Activated CD4-positive, CD25-positive, alpha-beta regulatory T cell treated with anti-CD3 and anti-CD28 coated beads, Interleukin-2, amount 50 U/mL, for 16 hours (primary cell): Measurements from ENCODE around the gene CHST2.

Experiments used
- DNase-seq: peaks from one replicate; pipeline ENCODE4 v3.0.0-alpha.2; 2020; ENCODE audit warnings: low read depth, low spot score

CHST2 gene

DNA sequence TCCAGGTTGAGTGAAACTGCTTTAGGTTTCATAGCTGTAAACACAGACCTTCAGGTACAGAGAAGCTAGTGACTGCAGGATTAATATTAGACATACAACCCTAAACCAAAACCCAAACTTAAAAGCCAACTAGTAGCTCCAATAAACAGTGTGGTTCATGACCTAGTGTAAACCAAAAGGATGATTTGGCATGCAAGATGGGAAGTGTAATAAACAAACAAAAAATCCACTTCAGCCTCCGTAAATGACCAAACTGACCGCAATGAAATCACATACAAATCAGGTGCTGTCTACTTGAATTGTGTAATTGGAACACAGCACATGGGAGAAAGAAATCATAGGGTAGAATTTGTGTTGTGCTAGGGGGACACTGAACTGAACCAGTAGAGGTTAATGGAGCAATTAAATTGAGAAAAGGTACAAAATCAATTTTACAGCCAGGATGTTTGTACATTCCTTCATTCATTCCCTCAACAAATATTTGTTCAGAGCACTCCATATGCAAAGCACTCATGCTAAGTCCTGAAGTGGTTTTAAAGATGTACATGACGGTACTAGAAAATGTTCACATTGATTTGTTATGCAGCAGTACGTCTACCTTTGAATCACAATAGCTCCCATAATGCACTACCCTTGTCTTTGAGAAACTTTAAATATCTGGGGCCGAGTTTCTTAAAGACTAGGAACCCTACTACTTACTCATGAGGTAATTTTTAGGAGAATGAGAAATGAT is 21.4 kb upstream of the CHST2 start:
- DNase-seq, result no peak

DNA sequence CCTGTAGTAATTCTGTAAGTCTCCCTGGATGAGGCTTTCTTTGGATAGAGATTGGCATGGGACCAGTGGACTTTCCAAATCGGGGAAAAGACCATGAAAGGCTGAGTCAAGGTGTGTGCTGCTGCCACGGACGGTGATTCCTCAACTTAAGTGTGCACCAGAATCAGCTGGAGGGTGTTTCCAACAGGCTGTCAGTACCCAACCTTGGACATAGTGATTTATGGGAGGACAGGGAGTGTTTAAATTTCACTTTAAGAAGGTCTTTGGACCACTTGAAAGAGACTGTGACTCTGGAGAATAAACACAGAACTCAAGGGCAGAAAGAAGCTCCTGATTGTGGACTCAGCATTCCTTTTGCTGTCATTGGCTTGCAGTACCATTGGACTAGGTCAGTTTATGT is 20.4 kb upstream of the CHST2 start:
- DNase-seq, result no peak

DNA sequence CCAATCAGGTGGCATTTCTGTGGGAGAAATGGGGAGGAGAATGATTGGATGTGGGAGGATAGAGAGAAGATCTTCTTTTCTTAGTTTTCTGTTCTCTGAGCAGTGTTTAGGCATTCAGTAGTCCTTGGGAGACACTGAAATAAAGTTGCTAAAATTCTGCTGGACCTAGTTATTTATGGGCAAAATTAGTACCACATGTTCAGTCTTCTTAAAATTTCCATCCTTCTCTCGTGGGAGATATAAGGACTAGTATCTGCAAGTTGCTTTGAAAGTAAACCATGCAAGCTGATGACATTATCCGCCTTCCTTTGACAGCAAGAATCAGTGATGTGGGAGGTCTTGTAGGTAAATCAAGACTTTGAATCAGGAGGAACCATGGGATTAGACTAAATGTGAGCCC is 19.9 kb upstream of the CHST2 start:
- DNase-seq, result no peak

DNA sequence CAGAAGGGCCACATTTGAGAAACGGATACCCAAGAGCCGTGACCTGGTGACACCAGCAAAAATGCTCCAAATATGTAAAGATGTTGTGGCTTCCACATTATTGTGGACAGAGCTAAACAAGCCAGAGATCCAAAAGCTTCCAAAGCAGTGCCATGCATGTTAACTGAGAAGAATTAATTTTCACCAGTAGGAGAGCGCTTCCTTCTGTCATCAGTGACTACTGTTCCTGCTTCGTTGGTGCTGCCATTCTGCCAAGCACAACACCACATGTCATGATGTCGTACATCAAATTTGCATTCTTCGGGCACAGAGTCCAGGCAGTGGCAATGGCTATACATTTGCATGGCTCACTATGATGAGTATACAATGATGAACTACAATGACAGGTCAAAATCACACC is 19.1 kb upstream of the CHST2 start:
- DNase-seq, result no peak

DNA sequence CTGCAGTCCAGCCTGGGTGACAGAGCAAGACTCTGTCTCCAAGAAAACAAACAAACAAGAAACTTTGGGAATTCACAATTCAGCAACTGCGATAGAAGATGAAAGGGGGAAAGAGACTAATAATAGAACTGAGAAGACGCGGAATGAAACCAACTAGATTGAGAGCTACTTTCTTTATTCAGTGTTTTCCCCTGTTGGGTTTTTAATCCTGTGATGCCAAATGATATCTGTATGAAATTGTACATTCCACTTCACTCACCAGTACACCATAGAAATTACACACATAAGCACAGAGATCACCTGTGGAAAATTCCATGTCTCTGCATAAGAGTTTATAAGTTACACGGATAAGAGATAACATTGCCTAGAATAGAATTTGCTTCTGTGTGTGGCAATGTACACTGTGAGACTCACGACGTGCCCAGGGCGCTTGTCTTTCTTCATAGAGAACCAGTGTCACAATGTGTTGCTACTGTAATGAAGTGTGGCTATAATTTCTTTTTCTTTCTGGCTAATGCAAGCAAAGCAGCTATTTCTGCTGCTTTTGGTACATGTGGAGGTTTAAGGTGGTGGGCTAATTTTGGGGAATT is 17.7 kb upstream of the CHST2 start:
- no peak for DNase-seq

DNA sequence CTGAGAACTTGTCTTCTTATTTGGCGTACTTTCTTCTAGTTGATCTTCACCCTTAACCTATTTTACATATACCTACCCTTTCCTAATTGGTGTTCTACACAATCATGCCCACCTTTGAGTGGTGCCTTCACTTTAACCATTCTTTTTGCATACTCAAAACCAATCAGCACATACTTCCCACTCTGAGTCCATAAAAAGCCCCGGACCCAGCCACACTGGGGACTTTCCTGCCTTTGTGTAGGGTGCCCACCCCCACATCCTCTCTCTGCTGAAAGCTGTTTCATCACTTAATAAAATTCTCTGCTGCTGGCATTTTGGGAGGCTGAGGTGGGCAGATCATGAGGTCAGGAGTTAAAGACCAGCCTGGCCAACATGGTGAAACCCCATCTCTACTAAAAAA is 15.9 kb upstream of the CHST2 start:
- DNase-seq, result no peak

DNA sequence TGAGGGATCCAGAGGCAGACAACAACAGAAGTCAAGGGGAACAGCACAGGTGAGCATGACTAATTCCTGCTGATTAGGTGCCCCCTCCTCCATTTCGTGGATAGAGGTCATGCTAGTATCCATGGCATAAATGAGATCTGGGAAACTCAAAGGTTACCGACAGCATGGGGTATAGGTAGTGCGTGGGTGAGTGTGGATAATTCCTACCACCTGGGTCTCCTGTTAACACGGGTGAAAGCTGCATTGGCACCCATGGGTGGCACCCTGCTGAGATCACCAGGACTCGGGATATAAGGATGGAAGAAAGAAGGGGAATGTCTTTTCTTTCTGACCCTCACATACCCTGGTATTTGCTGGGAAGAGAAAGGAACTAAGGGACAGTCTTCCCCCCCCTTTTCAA is 14.4 kb upstream of the CHST2 start:
- no peak for DNase-seq

DNA sequence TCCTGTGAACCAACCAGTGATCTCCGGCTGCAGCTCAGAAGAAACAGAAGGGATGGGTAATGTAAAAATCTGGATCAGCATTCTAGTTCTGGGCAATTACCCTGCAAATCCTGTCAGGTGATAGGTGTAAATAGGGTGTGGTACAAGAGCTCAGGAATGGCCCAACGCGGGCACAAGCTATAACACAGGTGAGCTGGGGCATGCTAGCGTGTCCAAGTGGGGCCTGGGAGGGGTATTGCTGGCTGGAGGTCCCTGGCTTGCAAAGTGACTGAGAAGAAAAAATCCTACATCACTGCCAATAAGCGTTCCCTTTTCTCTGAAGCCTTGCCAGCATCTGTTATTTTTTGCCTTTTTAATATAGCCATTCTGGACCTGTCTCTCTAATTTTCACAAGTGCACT is 9.7 kb upstream of the CHST2 start:
- no peak for DNase-seq

DNA sequence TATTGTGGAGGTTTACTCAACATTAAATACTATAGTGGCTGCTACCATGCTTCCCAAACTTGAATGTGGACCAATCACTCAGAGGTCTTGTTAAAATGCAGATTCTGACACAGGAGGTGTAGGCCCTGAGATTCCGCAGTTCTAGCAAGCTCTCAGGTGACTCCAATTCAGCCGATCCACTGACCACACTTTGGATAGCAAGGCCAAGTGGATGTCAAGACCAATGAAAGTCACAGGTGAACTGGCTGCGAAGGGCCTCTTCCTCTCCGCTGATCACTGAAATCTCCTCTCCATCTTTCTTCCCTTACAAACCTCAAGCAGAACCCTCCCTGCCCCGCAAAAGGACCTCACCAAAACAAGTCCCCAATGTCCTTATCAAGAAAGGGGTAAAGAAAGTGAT is 9.2 kb upstream of the CHST2 start:
- DNase-seq, result no peak

DNA sequence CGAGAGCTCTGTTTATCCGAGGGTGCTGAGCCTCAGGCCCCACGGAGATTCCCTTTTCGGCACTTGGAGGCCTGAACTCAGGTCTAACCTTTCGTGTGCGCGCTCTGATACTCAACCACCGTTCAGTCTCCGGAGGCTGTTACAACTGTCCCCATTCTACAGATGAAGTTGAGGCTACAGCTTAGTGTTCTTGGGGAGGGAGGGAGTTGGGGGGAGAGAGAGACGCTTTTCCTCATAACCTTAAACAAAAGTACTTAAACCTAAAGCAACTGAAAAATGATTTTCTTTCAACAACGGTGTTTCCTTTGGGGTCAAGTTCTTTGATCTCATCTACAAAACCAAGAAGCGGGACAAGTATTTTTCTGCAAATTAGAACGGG is 952 bp upstream of the CHST2 start:
- no peak for DNase-seq

DNA sequence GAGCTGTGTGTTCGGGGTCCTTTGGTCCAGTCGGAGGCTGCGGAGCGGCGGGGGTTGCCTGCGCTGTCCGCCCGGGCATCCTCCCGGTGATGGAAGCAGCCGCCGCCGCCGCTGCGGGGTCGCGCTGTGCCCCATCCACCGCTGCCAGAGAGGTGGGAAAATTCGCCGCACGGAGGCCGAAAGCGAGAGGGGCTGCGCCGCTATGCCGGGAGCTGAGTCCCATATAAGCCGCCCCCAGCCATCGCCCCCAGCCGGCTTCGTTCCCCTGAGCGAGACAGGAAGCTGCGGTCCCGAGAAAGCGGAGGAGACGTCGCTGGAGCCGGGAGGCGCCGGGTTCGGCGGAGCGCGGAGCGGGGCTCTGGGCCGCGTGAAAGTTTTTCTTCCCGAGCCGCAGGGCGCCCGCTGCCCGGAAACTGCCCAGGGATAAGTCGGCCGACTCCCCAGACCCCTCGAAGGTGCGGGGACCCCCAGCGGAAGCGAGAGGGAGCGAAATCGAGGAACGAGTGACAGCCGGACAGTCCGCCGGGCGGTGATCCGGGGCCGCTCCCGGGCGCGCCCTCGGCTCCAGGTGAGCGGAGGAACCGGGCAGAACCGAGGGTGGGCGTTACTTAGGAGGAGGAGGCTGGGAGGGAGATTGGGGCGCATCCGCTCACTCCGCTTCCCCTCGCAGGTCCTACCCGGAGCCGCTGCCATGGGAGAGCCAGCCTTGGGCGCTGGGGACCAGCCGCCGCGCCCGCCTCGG is 574 bp downstream of the CHST2 start:
- DNase-seq, result no peak

DNA sequence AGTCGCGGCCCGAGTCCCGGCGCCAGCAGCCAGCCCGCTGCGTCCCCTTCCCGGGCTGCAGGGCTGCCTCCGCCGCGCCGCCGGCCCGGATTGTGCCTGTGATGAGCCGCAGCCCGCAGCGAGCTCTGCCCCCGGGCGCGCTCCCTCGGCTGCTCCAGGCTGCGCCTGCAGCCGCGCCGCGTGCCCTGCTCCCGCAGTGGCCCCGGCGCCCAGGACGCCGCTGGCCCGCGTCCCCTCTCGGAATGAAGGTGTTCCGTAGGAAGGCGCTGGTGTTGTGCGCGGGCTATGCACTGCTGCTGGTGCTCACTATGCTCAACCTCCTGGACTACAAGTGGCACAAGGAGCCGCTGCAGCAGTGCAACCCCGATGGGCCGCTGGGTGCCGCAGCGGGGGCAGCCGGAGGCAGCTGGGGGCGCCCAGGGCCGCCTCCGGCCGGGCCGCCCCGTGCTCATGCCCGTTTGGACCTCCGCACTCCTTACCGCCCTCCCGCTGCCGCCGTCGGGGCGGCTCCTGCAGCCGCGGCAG is 1.2 kb downstream of the CHST2 start:
- no peak for DNase-seq

DNA sequence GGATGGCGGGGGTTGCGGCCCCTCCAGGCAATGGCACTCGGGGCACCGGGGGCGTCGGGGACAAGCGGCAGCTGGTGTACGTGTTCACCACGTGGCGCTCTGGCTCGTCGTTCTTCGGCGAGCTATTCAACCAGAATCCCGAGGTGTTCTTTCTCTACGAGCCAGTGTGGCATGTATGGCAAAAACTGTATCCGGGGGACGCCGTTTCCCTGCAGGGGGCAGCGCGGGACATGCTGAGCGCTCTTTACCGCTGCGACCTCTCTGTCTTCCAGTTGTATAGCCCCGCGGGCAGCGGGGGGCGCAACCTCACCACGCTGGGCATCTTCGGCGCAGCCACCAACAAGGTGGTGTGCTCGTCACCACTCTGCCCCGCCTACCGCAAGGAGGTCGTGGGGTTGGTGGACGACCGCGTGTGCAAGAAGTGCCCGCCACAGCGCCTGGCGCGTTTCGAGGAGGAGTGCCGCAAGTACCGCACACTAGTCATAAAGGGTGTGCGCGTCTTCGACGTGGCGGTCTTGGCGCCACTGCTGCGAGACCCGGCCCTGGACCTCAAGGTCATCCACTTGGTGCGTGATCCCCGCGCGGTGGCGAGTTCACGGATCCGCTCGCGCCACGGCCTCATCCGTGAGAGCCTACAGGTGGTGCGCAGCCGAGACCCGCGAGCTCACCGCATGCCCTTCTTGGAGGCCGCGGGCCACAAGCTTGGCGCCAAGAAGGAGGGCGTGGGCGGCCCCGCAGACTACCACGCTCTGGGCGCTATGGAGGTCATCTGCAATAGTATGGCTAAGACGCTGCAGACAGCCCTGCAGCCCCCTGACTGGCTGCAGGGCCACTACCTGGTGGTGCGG is 1.9 kb downstream of the CHST2 start:
- DNase-seq, result peak; percentile 42

DNA sequence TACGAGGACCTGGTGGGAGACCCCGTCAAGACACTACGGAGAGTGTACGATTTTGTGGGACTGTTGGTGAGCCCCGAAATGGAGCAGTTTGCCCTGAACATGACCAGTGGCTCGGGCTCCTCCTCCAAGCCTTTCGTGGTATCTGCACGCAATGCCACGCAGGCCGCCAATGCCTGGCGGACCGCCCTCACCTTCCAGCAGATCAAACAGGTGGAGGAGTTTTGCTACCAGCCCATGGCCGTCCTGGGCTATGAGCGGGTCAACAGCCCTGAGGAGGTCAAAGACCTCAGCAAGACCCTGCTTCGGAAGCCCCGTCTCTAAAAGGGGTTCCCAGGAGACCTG is 2.5 kb downstream of the CHST2 start:
- DNase-seq, result no peak

DNA sequence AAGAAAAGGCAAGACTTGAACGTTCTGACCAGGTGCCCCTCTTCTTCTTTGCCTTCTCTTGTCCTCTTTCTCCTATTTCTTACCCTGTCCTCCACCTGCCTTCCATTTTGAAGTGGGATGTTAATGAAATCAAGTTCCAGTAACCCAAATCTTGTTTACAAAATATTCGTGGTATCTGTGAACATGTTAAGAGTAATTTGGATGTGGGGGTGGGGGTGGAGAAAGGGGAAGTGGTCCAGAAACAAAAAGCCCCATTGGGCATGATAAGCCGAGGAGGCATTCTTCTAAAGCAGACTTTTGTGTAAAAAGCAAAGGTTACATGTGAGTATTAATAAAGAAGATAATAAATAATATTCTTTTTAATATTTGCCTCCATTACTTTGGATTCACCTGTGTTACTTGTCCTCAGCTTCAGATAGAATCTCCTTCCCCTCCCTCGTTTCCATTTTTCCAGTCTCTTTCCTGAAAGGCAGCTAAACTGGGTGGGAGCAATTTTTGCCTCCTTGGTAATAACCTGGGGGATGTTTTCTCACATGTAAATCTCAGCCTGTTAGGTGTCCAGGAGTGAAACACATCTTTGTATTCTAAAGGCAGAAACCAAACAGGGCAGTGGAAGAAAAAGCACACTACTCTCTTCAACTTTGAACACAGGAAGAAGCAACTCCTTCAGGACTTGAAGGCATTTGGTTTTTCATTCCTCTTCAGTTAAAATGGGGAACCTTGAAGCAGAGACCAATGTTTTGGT is 3.2 kb downstream of the CHST2 start:
- DNase-seq, result no peak

DNA sequence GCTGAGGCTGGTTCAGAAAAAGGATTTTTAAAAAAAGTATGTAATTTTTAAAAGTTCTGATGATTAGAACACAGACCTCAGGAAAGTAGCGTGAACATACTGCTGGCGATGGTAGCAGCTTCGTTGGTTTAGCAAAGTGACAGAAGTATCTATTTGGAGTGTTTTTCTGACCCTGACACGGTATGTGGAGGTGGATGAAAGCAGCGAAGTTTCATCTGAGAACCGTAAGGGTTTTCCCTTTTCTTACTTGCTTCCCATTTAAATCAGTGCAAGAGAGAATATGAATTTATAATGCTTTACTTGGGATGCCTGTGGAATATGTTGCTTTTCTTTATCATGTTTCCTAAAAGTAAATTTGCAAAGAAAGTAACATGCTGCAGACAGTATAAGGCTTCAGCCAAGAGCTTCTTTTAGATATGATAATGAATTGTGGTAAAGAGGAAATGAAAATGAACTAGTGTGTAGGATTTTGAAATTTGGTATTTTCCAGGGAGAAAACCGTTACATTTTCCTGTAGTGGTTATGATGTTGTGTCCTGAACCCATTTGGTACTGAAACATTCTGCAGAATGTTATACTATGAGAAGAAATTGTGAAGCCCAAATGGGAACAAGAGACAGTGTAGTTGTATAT is 3.9 kb downstream of the CHST2 start:
- no peak for DNase-seq

DNA sequence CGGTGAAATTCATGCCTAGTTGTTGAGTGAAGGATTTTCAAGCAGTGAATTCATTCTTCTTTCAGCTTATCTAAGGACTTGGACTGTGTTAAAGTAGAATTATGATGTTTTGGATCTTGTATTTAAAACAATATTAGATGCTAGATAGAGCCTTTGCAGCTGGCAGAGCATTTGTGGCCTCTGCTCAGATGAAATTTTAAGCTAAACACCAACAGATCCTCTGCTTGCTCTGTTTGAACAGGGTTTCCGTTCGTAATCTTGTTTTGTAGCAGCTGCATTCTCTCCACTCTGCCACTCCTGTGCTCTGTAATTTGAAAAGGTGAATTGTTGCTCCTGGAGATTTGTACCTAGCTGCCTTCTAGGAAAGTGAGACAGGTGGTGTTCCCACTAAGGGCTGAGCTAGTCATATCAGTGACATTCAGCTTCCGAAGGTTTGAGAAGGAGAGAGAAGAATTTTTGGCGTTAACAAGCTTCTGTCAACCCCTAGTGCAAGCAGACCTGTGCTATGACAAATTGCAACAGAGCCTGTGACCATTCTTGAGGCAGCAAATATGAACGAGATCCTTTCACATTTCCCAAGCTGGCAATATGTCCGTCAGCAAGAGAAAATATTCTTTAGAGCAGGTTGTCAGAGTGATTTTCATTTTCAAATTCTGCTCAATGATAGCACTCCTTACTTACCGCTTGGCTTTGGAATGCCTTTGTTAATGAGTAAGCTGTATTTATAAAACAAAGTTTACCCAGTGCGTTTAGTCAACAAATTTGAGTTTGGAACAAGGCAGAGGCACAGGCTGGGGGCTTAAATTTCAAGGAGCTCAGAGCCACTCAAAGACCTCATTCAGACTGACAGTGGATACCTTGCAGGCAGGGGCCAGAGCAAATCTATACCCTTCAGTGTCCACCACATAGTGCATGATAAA is 5.3 kb downstream of the CHST2 start:
- no peak for DNase-seq

DNA sequence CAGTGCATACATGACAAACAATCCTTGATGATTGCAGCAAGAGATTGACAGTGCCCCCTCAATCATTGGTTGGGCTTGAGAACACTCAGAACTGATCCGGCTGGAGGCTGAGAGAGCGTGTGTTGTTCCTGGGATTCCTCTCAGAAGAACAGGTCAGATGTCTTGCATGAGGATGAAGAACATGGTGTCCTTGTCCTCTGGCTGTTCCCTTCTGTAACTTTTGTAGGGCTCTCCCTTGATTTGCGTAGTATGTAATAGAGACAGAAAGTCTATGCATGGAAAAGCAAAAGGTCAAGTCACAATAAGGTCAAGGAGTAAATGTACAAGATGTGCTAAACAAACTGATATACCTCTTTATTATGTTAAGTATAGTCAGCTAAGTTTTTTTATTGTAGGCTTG is 8.2 kb downstream of the CHST2 start:
- no peak for DNase-seq

DNA sequence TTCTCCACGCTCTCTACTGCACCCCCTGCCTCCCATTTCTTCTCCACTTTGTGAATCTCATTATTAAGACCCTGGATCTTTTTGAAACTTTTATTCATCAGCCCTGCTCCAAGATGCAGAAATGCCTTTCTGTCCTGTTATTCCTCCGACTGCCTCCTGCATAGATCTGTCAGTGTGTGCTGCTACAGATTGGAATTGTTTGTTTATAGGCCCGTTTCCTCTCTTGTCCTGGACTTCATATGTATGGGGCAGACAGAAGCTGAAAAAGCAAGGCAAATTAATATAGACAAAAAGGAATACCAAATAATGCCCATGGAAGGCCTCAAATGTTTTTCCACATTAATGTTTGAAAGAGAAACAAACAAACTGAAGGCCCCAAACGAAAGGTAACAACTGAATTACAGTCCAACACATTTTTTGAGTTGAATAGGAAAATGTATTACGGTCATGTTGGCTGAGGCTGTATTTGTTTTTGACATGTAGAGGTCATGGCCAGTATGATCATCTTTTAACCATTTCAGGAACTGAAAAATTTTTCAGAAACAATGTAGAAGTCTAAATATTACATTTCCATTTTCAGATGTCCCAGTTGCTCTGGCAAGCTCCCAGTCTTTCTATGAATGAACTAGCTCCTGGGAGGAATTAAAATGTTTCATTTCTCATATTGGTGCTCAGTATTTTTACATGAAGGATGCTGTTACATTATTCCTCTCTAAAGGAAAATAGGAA is 8.8 kb downstream of the CHST2 start:
- DNase-seq, result no peak
